Mesothelial cell of epicardium (in vitro differentiated cells): Measurements from ENCODE around the gene INSC. TPM values are rescaled to one million over a fixed set of nuclear protein-coding genes. Genes with fewer than 3 reads are reported as not detected.

Experiments used
- DNase-seq, 2 experiments: peaks; one replicate each; pipeline ENCODE4 v3.0.0; 2021; ENCODE audit warnings: low spot score in 2 of 2; ENCODE audit not compliant: unreplicated experiment in 2 of 2
- H3K27ac Mint-ChIP-seq: 2 replicates; pipeline ENCODE4 v1.8.0; 2021; ENCODE audit warnings: mixed read lengths
- H3K27me3 Mint-ChIP-seq: 2 replicates; pipeline ENCODE4 v1.8.0; 2021; ENCODE audit warnings: low read depth, mixed read lengths
- H3K36me3 Mint-ChIP-seq: 2 replicates; pipeline ENCODE4 v1.8.0; 2021; ENCODE audit warnings: mixed read lengths
- H3K4me1 Mint-ChIP-seq: 2 replicates; pipeline ENCODE4 v1.8.0; 2021; ENCODE audit warnings: mixed read lengths
- H3K4me3 Mint-ChIP-seq: 2 replicates; pipeline ENCODE4 v1.8.0; 2021; ENCODE audit warnings: mild to moderate bottlenecking, moderate library complexity, mixed read lengths
- H3K9me3 Mint-ChIP-seq: 2 replicates; pipeline ENCODE4 v1.8.0; 2021; ENCODE audit warnings: mixed read lengths
- CTCF ChIP-seq: fragments of 200-600 bp; sonication (generic); IDR thresholded peaks from one replicate; pipeline ENCODE4 v1.5.0; 2021; ENCODE audit warnings: antibody characterized with exemption; ENCODE audit not compliant: unreplicated experiment
- total RNA-seq: library from RNA; stranded (reverse); gene quantifications from 3 replicates; pipeline ENCODE4 v1.2.1, GENCODE V29; 2021

Gene INSC
- total RNA-seq, 1 donor from 2014 or later = not detected

GRCh38 chr11:15106201-15106965 lies 8.3 kb upstream of the INSC start:
- no peak for TF ChIP-seq CTCF
- H3K27me3 Mint-ChIP-seq = peaks cover 29% of the 10 kb centered on the region
- H3K4me3 Mint-ChIP-seq = no peak overlapping the region
- peaks cover 16% of the 10 kb centered on the region for H3K9me3 Mint-ChIP-seq
- H3K4me1 Mint-ChIP-seq = no peaks in the 10 kb centered on the region
- DNase-seq = no peak
- H3K27ac Mint-ChIP-seq = no peak overlapping the region
- H3K36me3 Mint-ChIP-seq = no peaks in the 10 kb centered on the region

GRCh38 chr11:15107730-15108515 lies 6.8 kb upstream of the INSC start:
- peaks cover 25% of the 10 kb centered on the region for H3K27me3 Mint-ChIP-seq
- TF ChIP-seq CTCF = no peak
- no peak for DNase-seq
- H3K36me3 Mint-ChIP-seq = no peaks in the 10 kb centered on the region
- no peaks in the 10 kb centered on the region for H3K4me1 Mint-ChIP-seq
- H3K9me3 Mint-ChIP-seq = peaks cover 10% of the 10 kb centered on the region
- H3K4me3 Mint-ChIP-seq = no peak overlapping the region
- H3K27ac Mint-ChIP-seq = no peak overlapping the region

- H3K27ac Mint-ChIP-seq = no peak overlapping the region
- no peak overlapping the region for H3K4me3 Mint-ChIP-seq
- no peaks in the 10 kb centered on the region for H3K4me1 Mint-ChIP-seq
- DNase-seq = no peak
- no peak for TF ChIP-seq CTCF
- peaks cover 27% of the 10 kb centered on the region for H3K27me3 Mint-ChIP-seq
- H3K36me3 Mint-ChIP-seq = no peaks in the 10 kb centered on the region
- peaks cover 3% of the 10 kb centered on the region for H3K9me3 Mint-ChIP-seq
Measured at GRCh38 chr11:15108592-15109130, 6.1 kb upstream of the INSC start.

GRCh38 chr11:15109602-15110001 lies 5.1 kb upstream of the INSC start:
- Mint-ChIP-seq H3K27me3 (peaks cover 35% of the 10 kb centered on the region), H3K9me3 (no peaks in the 10 kb centered on the region), H3K4me3 (no peak overlapping the region), H3K4me1 (peaks cover 3% of the 10 kb centered on the region), H3K27ac (no peak overlapping the region), H3K36me3 (no peaks in the 10 kb centered on the region)
- DNase-seq = no peak
- no peak for TF ChIP-seq CTCF

- no peak overlapping the region for H3K27ac Mint-ChIP-seq
- peaks cover 45% of the 10 kb centered on the region for H3K27me3 Mint-ChIP-seq
- H3K9me3 Mint-ChIP-seq = no peaks in the 10 kb centered on the region
- DNase-seq = no peak
- no peak for TF ChIP-seq CTCF
- peaks cover 3% of the 10 kb centered on the region for H3K4me1 Mint-ChIP-seq
- no peak overlapping the region for H3K4me3 Mint-ChIP-seq
- no peaks in the 10 kb centered on the region for H3K36me3 Mint-ChIP-seq
Measured at GRCh38 chr11:15111215-15111614, 3.5 kb upstream of the INSC start.
